HG02759 (cell line): ENCODE data around the gene ZIM2.

Experiments used
- ATAC-seq: cut with Tn5 transposase; IDR thresholded peaks from one replicate; pipeline ENCODE4 v1.9.1; 2021; ENCODE audit warnings: mild to moderate bottlenecking, moderate library complexity; ENCODE audit not compliant: unreplicated experiment

ZIM2 gene

DNA sequence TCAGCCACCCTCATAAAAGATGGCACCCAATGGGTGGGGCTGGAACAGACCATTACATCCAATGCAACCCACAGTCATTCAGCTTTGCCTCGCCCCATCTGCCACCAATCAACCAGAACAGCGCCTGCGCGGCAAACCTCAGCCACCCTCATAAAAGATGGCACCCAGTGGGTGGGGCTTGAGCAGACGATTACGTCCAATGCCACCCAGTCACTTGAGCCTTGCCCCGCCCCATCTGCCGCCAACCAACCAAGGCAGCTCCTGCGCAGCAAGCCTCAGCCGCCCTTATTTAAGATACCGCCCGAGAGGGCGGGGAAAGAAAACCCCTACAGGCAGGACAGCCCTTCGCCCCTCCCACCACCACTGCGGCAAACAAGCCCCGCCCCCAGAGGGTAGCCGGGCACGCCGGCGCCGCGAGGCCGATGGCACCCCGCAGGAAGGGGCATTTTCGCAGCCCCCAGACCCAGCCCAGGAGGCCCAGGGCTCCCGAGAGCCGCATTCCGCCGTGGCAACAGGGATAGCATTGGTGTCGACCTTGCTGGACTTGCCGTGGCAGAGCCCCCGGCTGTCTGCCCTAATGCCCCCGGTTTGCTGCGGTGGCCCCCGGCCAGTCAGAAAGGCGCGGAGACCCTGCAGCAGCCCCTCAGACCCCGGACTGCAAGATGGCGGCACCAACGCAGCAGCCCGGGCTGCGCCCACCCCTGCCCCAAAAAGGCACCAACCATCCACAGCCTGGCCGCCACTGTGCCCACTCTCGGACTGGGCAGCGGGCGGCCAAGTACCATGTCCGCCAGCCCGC, 675 bp downstream of the ZIM2 start:
- no peak for ATAC-seq

DNA sequence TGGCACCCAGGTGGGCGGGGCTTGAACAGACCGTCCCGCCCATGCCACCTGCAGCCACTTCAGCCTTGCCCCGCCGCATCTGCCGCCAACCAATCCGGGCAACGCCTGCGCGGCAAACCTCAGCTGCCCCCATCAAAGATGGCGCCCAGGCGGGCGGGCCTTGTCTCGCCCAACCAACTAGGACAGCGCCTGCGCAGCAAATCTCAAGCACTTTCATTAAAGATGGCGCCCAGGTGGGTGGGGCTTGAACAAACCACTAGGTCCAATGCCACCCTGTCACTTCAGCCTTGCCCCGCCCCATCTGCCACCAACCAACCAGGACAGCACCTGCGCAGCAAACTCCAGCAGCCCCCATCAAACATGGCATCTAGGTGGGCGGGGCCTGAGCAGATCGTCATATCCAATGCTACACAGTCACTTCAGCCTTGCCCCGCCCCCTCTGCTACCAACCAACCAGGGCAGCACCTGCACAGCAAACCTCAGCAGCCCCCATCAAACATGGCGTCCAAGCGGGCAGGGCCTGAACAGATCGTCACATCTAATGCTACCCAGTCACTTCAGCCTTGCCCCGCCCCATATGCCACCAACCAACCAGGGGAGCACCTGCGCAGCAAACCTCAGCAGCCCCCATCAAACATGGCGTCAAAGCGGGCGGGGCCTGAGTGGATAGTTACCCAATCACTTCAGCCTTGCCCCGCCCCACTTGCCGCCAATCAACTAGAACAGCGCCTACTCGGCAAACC, 1.4 kb downstream of the ZIM2 start:
- no peak for ATAC-seq

DNA sequence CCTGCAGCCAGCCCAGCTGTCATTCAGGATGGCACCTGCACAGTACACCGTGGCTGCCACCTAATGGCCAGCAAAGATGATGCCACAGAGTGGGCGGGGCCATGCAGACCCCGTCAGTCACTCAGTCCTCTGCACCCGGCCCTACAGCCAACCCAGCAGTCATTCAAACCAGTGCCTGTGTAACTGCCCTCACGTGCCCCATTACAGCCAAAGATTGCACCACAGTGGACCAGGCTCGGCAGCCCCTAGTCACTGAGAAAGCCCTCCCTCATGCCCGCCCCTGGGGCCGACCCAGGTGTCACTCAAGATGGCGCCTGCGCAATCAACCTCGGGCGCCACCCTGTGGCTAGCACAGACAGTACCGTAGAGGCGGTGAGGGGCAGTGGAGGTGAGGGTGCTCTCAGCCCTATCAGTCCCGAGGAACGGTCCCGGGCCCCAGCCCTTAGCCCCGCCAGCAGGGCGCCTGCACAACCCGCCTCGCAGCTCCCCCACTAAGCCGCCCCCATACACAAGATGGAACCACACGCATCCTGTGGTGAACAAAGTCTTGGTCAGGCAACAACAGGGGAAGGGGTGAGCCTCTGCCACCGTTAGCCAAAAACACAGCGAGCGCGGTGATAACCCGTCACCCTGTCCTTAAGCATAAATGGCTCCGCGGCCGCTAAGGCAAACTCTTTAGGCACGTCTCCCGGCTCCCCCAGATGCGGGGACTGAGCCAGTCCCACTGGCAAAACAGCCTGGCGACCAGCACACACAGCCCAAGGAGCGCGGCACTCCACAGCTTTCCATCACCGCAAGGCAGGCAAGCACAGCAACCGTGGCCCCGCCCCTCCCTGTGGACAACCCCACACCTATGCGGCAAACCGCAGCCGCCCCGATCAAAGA, 2.3 kb downstream of the ZIM2 start:
- ATAC-seq = no peak

DNA sequence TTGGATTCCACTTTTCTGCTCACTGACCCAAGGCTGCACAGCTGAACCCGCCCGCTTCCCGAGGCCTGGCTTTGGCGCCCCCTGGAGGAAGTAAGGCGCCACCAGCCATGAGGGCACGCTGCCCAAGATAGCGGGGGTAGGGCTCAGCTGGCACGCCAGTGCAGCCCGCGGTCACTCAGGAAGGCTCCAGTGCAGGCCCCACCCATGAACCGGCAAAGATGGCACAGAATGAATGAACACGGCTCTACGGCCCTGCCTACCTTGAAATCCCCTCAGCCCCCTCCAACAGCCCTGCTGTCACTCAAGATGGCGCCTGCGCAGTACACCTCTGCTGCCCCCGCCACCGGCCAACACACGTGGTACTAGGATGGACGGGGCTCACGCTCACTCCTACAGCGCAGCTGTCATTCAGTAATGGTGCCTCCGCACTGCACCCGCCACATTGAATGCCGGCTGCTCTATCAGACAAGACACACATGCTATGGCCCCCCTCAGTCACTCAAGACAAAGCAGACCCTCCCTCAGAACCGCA, 3.0 kb downstream of the ZIM2 start:
- ATAC-seq = no peak

DNA sequence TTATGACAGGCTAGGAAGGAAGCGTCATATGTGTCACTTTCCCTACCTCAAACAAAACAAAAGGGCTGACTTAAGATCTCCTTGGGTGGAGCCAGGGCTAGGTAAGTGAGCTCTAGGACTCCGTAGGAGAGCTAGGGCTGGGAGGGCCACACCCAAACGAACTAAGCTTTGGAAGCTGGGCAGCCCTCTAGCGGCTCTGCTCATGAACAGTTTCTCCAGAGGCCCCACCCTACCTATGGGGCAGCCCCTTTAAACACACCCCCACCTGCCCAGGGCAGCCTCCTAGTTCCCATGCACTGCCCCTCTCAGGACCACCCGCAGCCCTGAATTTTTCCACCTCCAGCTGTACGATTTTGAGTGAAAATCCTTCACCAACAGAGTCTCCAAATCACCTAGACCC, 3.5 kb downstream of the ZIM2 start:
- ATAC-seq = no peak

DNA sequence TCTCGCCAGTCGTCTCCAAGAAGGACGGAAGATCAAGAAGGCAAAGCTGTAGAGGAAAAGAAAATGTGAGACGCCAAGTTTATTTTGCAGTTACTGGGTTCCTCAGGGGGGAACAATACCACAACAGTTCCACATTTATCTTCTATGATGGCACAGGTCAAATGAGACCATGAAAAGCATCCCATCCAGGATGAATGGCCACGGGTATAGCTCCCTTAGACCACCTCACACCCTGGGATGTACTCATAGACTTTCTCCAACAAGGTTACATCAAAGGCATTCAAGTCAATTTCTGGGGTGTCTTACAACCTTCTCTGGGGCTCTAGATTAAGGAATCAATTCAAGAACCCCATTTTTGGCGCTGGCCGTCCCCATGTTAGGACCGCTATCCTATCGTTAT, 4.5 kb downstream of the ZIM2 start:
- no peak for ATAC-seq

DNA sequence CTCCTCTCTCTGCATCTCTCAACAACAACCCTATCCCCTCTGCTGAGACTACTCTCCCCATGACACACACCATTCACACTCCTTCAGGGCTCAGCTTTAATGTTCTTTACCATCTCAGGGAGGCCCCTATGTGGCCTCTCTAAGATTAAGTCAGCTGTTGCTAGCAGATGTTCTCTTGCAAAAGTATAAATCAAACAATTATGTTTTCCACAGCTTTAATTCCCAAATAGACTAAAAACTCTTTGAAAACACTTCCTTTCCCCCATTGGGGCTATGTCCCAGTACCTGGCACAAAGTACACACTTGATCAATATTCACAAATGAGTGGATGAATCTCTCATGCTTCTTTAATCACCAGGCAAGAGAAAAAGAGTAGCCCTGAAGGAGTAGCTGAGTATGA, 5.1 kb downstream of the ZIM2 start:
- no peak for ATAC-seq

DNA sequence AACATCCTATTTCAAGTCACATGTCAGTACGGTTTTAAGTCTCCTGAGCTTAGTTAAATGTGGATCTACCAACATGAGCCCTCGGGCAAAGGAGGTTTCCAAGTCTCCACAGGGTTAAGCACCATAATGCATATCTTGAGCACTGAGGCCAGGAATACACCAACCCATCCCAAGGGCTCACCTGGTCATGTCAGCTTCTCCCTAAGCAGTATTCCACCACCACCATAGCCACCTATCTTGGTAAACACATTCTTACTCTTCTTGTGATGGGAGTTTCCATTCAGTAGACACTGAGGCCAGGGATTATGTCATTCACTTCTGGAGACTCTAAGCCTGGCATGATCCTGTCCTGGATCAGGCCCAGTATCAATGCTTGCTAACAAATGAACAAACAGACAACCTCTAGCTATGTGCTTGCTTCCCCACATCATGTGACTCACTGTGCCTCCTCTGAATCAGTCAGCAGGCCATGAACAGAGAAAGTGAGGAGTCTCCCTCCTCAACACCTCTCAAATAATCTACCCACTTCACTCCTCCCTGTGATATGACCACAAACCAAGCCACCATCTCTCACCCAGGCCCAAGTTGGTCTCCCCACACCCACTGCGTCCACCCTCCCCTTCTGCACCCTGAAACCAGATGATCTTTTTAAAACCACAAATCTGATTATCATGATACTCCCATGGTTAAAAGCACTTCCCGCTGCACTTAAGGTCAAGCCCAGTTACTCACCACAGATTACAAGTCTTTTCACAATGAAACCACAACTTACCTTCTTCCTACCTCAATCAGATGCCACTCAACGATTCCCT, 5.8 kb downstream of the ZIM2 start:
- no peak for ATAC-seq

DNA sequence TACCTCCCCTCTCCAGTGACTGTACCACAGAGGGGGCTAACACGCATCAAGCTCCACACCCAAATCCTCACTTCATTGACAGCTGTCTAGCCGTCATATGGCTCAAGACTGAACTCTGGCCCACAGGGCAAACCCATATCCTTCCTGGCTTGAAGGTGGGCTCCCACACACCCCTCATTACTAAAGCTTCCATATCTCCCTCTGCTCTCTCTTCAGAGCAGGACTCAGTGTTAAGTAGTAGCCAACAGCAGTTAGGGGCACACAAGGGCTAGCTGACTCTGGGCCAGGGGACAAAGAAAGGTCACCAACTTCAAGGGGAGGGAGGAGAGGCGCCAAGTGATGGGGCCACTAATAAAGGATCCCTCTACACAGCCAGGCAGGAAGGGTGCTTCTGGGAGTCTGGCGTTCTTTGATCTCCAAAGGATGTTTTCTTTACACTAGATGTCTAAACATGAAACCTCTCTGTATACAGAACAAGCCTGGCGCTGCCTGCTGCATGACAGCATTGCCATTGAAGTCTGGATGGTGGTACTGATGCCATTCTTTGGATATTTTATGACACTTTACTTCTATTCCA, 8.1 kb downstream of the ZIM2 start:
- ATAC-seq = no peak

DNA sequence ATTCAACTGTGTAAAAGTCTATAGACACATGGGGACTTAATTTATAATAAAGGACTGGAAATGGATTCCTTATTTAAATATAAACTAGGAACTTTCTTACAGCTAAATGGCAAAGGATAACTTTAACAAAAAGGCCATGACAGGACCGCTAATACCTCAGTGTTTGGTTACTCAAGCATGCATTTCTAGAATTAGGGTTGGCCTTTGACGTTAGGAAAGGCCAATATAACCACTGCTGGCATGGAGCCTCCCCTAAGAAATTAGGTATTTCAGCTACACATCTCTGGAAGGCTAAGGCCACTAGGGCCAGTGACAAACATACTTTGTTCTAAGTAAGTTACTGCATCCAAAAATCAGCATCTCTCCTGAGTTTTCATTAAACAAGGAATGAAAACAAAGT, 9.3 kb downstream of the ZIM2 start:
- no peak for ATAC-seq

DNA sequence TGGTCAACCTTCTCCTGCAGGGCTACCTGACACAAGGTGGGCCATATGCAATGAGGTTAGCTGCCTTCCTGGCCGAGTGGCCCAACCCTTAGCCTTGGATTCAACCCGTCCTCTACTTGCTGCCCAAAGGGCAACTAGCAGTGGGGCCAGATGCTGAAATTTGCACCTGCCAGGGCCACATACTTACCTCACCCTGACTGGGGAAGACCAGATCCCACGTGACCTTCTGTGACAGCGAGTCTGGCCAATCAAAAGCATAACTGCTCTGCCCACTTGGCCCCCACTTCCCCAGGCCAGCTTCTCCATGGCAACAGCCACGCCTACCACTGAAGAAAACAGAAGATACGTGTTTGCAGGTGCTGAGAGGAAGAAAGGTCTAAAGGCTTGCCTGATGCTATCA, 10.9 kb downstream of the ZIM2 start:
- ATAC-seq = no peak

DNA sequence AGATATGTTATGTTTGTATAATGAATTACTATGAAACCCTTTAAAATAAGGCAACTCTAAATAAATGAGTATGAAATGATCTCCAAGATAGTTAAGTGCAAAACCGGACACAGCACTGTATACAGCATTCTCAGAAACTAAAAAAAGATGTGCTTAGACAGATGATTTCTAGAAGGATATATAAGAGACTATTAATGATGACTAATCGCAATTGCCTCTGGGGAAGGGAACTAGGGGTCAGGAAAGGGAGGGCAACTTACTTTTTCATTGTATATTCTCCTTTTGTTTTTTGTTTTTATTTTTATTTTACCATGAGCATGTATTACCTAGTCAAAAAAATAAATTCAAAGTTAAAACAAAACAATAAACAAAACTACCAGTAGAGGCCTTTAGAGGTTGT, 12.8 kb downstream of the ZIM2 start:
- no peak for ATAC-seq

DNA sequence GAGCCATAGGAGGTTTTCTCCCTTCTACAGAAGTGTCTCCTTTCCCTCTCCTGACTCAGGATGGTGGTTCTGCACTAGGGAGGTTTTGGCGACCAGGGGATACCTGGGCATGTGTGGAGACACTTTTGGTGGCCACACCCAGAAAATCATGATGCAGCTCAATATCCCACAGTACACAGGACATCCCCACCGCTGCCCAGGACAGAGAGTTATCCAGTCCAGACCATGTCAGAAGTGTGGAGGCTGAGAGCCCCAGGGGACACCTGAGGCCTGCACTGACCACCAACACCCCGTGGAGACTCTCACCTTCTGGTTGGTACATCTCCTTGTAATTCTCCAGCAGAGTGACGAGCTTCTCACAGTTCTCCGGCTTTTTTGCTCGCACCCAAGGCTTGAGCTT, 16.6 kb downstream of the ZIM2 start:
- ATAC-seq = no peak

DNA sequence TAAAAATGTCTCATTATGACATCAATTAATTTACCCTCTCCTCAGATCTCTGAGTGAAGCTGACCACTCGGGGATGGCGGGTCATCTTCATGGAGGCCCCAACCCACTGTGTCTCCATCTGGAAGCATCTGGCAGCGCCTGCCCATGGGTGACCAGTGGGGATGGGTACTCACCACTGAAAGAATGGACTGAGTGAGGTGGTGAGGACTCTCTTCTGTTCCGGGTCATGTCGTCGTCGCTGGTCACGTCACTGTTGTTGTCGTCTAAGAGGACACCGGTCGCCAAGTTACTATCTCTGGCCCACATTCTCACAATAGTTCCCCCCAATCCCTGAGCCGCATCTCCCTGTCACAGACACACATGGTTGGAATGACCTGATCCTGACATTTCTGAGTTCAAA, 17.1 kb downstream of the ZIM2 start:
- ATAC-seq = no peak

DNA sequence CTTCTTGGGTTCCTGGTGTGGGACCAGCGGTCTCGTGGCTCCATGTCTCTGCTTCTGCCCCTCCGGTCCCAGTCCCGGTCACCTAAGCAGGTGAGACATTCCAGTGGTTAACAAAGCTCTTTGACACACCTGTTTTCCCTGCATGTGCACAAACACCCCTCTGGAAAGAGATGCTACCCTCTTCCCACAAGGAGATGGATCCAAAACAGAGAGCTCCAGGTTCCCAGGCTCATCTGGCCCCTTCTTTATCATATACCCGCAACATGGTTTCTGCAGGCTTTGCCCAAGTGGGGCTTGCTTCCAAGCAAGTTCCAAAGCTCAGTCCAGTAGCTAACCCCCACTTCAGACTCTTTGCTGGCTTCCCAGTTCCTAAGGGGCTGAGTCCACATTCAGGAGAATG, 17.8 kb downstream of the ZIM2 start:
- no peak for ATAC-seq

DNA sequence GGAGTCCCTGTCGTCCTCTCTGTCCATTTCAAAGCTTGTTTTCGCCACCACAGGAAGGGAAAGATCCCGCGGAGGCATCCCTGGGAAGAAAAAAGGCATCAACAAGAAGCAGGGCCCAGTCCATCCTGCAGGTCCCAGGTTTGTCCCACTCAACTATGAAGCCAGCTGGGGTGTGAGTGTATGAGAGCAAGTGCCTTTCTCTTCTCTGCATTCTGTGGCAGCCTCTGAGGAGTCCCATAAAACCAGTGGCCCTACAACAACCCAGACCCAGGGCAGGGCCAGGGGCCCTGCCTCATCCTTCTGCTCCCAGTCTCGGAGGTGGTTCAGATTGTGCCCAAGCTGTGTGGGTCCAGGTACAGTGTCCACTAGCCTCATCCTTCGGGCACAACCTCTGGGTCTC, 18.9 kb downstream of the ZIM2 start:
- ATAC-seq = no peak

DNA sequence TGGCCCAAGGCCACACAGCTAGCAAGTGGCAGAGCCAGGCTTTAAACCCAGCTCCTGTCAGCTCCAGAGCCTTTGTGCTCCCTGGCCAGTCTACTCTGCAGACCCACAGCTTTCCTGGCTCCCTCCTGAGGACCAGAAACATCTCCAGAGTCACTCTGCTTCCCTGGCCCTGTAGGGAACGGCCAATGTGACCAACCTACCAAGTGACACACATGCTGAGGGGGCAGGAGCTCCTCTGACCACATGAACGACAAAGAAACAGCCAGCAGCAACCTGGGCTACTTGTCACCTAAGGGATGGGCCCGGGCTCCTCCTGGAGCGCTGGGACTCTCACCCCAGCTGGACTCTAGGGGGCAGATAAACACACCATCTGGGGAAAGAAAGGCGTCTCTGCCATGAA, 19.3 kb downstream of the ZIM2 start:
- ATAC-seq = no peak

DNA sequence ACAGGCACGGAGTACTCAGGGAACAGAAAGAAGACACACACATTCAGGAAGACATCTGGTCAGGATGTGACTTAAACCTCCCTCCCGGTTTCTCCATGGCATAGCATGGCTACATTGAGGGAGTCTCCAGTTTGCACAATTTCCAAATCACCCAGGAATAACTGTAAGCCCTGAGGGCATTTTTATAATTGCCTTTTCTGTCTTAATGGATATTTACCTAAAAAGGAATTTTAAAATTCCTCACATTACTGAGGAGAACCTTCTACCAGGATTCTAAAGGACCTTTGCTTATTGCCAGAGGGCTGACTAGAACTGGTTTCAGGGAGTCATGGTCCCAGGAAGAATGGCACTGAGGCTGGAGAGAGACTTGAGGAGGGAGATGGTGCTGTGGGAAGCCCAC, 21.4 kb downstream of the ZIM2 start:
- ATAC-seq = no peak

DNA sequence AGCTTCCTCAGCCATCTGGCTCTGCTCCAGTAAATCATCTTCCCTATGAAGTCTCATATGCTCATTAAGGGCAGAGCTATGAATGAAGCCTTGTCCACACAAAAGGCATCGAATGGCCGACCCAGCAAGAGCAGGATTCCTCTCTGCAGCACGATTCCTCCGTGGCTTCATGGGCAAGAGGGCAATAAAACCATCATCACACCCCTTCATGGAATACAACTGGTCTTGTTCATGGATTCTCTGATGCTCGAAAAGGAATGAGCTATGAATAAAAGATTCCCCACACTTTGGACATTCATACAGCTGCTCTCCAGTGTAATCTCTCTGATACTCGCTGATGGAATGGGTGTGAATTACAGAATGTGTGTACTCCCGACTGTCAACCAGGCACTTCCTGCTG, 25.9 kb downstream of the ZIM2 start:
- no peak for ATAC-seq

DNA sequence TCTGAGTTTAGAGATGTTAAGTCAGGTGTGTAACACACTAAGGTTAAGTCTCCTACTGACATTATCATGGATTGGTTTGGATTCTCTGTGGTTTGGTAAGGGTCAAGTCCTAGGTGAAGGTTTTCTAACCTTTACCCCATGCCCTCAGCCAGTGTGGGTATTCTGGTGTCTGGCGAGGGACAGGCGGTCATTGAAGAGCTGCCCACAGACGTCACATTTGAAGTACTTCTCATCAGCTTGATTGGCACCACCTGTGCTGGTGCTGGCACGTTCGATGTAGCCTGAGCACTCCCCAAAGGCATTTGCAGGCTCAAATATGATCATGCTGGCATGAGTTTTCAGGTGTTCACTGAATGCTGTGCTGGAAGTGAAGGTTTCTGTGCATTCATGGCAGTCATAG, 27.0 kb downstream of the ZIM2 start:
- ATAC-seq = no peak
